Inferior parietal cortex (tissue), 1 donor: ENCODE data around the gene PM20D1.
"Not testable (repeated sequence)": the region's sequence is repeated elsewhere in the genome, so short reads cannot be mapped to it uniquely, and the experiment has no call there.

ENCODE experiments used
- DNase-seq: peaks from one replicate; pipeline ENCODE4 v3.0.0-alpha.2; 2016; ENCODE audit errors: extremely low spot score

The PM20D1 gene

GRCh38 chr1:205840146-205840923 lies 9.6 kb downstream of the PM20D1 start:
- DNase-seq: no peak

- no peak for DNase-seq
Observed at GRCh38 chr1:205837382-205837970, 12.5 kb downstream of the PM20D1 start.

- DNase-seq: no peak
Observed at GRCh38 chr1:205834751-205835150, 15.2 kb downstream of the PM20D1 start.

DNA sequence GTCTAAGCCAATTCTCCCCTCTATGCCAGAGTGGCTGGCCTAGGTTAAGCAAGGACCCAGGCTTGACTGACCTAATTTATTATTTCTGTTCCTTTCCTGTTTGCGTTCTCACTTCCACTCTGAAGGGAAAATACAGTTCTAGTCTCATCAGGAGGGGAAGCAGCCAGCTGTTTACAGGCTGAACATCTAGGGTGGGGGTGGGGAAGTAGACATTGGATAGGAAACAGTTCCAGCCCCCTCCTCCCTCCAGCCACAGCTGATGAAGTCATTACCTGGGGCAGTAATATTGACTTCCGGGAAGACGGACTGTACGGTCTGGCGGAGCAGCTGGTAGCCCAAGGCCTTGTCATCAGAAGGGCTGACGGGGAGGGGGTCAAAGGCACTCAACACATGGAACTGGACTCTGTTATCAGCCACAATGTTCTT lies 17.6 kb downstream of the PM20D1 start:
- DNase-seq: no peak

DNA sequence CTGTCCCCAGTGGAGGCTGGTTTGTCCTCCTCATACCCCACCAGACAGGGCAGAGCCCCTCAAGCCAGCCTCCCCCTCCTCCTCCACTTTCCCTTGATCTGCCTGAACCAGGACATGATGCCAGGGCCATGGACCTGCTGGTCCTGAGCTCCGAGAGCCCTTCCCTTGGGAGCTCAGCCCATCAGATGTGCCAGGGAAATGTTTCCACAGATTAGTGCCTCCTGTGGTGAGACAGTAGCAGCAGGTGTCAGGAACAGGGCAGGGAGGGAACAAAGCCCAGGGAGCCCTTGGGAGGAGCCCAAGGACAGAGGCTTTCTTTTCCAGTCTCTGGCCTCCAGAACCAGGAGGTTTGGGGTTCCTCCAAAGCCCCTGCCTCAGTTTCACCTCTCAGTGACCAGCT lies 22.3 kb downstream of the PM20D1 start:
- no peak for DNase-seq

GRCh38 chr1:205826995-205827394 lies 22.9 kb downstream of the PM20D1 start:
- DNase-seq: no peak

GRCh38 chr1:205826016-205826806 lies 23.7 kb downstream of the PM20D1 start:
- no peak for DNase-seq

DNA sequence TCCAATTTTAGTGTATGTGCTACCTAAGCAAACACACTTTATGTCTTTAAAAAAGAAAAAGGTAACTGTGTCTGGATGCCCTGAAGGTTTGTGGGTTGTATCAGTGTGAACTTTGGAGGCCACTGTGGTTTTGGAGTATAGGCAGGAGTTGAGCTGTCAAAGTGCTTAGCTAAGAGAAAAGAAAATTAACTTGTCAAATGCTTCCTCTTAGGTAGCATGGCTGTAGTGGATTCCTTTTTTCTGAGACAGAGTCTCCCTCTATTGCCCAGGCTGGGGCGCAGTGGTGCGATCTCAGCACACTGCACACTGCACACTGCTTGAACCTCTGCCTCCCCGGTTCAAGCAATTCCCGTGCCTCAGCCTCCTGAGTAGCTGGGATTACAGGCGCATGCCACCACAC lies 25.8 kb downstream of the PM20D1 start:
- DNase-seq: no peak

DNA sequence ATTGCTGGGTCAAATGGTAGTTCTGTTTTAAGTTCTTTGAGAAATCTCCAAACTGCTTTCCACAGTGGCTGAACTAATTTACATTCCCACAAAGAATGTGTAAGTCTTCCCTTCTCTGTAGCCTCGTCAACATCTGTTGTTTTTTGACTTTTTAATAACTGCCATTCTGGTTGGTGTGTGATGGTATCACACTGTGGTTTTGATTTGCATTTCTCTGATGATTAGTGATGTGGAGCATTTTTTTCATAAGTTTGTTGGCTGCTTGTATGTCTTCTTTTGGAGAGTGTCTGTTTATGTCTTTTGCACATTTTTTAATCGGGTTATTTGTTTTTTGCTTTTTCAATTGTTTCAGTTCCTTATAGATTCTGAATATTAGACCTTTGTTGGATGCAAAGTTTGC lies 26.7 kb downstream of the PM20D1 start:
- not testable (repeated sequence) for DNase-seq

- DNase-seq: no peak
Observed at GRCh38 chr1:205822397-205822796, 27.5 kb downstream of the PM20D1 start.

DNA sequence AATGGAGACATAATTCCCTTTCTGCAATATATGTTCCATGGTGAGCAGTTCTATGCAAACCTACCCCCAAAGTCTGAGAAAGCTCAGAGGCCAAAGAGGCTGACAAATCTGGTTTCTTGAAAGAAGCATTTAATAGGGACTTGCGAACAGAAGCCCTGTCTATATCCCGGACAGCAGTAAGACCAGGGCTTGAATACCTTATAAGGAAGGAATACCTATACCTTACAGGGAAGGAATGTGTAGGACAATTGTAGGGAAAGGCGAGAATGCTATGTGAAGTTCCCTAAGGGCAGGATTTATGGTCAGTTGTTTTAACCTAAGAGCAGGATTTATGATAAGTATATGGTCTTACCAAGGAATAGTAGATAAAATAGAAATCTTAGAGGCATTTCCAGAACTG lies 31.9 kb downstream of the PM20D1 start:
- DNase-seq: no peak

DNA sequence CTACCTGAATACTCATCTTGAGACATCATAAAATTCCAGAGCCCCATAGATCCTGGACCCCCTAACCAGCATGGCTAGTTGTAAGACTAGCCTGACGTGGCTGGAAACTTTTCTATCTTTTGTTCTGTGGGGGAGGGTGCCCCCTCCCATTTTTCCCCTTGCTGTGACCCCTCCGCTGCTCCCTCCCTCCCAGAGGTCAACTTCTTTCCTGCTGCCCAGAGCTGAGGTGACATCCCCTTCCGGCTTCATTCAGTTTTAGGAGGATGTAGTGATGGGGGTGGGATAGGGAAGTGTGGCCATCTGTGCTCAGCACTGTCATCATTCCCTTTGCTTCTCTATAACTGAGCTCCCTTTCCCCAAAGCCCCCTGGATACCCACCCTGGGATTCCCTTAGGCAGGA lies 32.6 kb downstream of the PM20D1 start:
- DNase-seq: no peak

- DNase-seq: no peak
Observed at GRCh38 chr1:205813755-205814058, 36.2 kb downstream of the PM20D1 start.

DNA sequence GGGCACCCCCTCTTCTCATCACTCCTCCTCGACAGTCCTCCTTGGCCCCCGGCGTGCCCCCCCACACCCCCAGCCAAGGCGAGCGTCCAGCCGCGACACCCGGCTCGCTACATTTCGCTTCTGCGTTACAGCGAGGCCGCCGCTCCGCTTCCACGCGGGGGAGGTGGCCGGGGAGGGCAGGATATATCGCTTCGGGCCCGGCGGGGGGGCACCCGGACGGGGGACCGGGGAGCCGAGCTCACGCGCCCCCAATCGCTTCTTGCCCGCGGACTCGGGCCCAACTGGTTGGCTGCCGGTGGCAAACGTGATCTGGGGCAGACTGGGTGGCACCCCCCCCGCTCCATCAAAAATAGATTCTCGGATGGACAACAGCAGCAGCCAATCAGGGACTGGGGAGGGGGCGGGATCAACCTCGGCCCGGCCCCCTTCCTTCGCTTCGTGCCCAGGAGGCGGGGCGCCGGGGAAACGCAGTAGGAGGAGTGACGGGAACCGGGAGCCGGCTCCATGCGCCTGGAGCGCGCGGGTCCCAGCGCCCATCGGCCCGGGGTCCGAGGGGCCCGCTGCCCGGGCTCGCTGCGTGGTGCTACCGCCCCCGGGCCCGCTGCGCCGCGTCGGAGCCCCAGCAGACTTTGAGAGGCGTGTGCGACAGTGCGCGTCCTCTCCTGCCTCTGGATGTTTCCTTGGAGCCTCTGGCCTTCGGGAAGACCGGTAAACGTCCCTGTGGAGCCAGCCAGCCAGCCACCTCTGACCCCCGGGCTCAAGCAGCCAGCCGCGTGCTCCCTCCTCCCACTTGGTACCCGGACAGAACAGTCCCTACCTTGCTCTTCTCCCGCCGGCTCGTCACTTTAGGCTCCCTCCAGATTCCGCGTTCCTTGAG lies 36.8 kb downstream of the PM20D1 start, which contains the start of gene SLC41A1:
Gene SLC41A1 (minus strand): TSS at position 321 of the 877 bp plus-strand sequence. CDS start 2,757 bp downstream, outside the sequence.
- DNase-seq: peak; percentile 89

- no peak for DNase-seq
Observed at GRCh38 chr1:205812271-205812877, 37.6 kb downstream of the PM20D1 start.

- DNase-seq: peak; percentile 62
Observed at GRCh38 chr1:205811660-205812059, 38.3 kb downstream of the PM20D1 start.

DNA sequence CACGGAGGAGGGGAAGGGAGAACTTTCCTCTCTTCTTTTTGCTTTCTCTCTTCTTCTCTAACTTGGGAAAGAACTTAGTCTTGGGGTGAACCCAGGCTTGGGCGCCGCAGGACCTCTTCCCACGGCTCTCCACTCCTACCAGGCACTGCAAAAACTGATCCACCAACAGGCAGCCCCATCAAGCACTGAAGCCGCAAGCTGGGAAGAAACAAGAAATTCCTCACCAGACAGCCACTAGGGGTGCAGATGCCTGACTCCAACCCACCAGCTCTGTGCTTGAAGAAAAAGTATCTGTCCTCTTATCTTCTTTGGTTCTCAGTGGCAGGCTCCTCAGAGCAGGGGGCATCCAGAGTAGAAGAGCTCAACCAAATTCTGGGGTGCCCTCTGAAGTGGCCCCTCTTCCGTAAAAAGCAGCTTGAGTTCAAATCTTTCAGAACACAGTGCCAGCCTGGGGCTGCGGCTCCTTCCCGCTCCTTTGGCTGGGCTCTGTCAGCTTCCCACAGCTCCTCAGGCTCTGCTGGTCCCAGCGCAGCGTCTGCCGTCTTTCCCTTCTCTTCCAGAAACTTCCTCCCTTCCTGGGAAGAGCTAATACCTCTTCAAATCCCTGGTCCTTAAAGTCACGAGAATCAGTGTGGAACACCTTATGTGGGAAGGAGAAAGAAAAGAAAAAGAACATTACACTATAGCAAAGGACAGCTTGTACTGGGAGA lies 39.3 kb downstream of the PM20D1 start:
- no peak for DNase-seq

GRCh38 chr1:205809942-205810345 lies 40.0 kb downstream of the PM20D1 start:
- no peak for DNase-seq

GRCh38 chr1:205809469-205809868 lies 40.5 kb downstream of the PM20D1 start:
- DNase-seq: no peak

- DNase-seq: no peak
Observed at GRCh38 chr1:205805082-205805711, 44.7 kb downstream of the PM20D1 start.
